OCI-LY7 (cell line): ENCODE data around the gene DNAI1.

Experiments used
- CTCF ChIP-seq: fragments of 200-600 bp; sonication (generic); conservative IDR thresholded peaks from 2 replicates; pipeline ENCODE4 v1.5.1; 2014; ENCODE audit warnings: mild to moderate bottlenecking, antibody characterized with exemption, low read length, moderate library complexity, mixed read lengths
- EZH2phosphoT487 ChIP-seq: fragments of 200-600 bp; sonication (generic); IDR thresholded peaks from 2 replicates; pipeline ENCODE4 v1.6.1; 2018; ENCODE audit warnings: low read depth, borderline replicate concordance, mild to moderate bottlenecking, mixed run types, antibody characterized with exemption, low read length, moderate library complexity, mixed read lengths

DNA sequence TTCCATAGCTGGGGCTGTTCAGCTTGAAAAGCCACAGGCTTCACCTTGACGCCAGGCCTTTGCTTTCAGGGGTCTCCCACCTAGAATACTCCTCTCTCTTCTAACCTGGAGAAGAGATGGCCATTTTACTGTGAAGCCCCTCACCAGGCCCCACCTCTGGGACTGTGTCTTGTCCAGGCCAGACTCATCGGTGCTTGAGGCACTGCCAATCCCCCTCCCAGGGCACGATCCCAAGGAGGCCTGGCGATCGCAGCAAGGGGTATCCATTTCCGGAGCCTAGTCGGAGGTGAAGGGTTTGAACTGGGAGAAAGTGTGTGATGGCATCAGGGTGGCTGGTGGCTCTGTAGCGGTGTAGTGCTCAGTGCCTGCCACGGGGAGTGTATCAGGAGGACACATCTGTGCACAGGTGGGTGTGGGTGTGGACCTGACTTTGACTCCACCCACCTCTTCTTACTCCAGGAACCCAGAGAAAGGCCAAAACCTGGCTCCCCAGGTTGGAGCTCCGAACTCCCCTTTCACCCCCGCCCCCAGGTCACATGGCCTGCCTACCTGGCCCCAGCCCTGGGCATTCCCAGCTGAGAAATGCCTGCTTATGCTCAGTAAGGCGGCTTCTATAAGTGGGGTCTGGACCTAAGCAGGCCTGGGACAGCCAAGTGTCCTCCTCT, 91.5 kb downstream of the DNAI1 start:
- no peak for TF ChIP-seq CTCF
- TF ChIP-seq EZH2phosphoT487 = no peak
